ENCODE measurements around the gene MYO1D. TPM values are rescaled to one million over a fixed set of nuclear protein-coding genes. Genes with fewer than 3 reads are reported as not detected.

MYO1D gene
- total RNA-seq, 1 experiment from 2014 or later = 35.7 TPM

DNA sequence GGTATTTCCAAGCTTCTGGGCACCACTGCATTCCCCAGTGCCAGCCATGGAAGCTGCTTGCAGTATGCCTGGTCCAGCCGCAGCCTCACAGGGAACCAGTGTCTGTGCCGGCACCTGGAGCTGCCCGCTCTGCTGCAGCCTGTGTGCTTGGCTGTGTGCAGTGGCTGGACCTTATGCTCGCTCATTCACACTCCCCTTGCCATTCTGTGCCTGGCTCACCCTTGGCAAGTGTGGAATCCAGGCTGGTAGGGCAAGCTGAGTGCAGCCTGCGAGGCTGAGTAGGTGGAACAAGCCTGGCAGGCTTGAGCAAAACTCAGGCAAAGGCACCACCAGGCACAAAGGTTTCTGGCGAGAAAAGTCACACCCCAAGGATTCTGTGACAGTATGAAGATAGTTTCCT, 144.0 kb downstream of the MYO1D start:
- ATAC-seq (no peak), DNase-seq (ENCODE audit: low read depth, low spot score) (no peak)
- H4K20me1 ChIP-seq (ENCODE audit: insufficient read depth) = no peaks in the 10 kb centered on the region
- no peak overlapping the region for H3K27ac ChIP-seq (ENCODE audit: low read depth, low read length)
- ChIA-PET RAD21 (ENCODE audit: low non-redundant PET in 1 of 2, low total read pairs in 2 of 2, uncharacterized antibody in 2 of 2, unreplicated experiment in 2 of 2) (interaction anchor here in 1 of 2 experiments (0.5 kb wide), 1 partner anchor 9 kb away, joined by 3 read pairs; no protein-coding TSS in a partner anchor), POLR2A (no interaction called here), CTCF (no interaction called here)
- TF ChIP-seq JUND (IDR thresholded peaks at IDR 0.05) (no peak), FOSL1 (IDR thresholded peaks at IDR 0.05; ENCODE audit: low read depth) (no peak), CEBPB (IDR thresholded peaks at IDR 0.05; ENCODE audit: low read depth) (no peak), CBX3 (IDR thresholded peaks at IDR 0.05; ENCODE audit: low read depth) (no peak), SRF (IDR thresholded peaks at IDR 0.05; ENCODE audit: low read depth) (no peak), ELF1 (IDR thresholded peaks at IDR 0.05; ENCODE audit: borderline replicate concordance, low read depth) (no peak), EZH2phosphoT487 (IDR thresholded peaks at IDR 0.05; ENCODE audit: borderline replicate concordance) (no peak), TCF7L2 (IDR thresholded peaks at IDR 0.05; ENCODE audit: borderline replicate concordance, extremely low read depth, insufficient read depth, insufficient read length) (no peak), EZH2 (IDR thresholded peaks at IDR 0.05) (no peak), SP1 (IDR thresholded peaks at IDR 0.05; ENCODE audit: low read depth) (no peak), YY1 (IDR thresholded peaks at IDR 0.05; ENCODE audit: extremely low read depth, insufficient replicate concordance, low read depth, low read length) (no peak), RAD21 (IDR thresholded peaks at IDR 0.05; ENCODE audit: low read depth) (no peak), POLR2AphosphoS5 (IDR thresholded peaks at IDR 0.05; ENCODE audit: low read depth, low read length) (no peak), POLR2A (IDR thresholded peaks at IDR 0.05; ENCODE audit: borderline replicate concordance, extremely low read depth, insufficient read depth, insufficient read length) (no peak), SIN3A (IDR thresholded peaks at IDR 0.05; ENCODE audit: low read depth) (no peak)
- TF ChIP-seq, protein P1, sequence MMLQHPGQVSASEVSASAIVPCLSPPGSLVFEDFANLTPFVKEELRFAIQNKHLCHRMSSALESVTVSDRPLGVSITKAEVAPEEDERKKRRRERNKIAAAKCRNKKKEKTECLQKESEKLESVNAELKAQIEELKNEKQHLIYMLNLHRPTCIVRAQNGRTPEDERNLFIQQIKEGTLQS (IDR thresholded peaks at IDR 0.05) = no peak
- TF ChIP-seq, protein P2, sequence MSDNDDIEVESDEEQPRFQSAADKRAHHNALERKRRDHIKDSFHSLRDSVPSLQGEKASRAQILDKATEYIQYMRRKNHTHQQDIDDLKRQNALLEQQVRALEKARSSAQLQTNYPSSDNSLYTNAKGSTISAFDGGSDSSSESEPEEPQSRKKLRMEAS (IDR thresholded peaks at IDR 0.05) = no peak
- TF ChIP-seq, protein P3, sequence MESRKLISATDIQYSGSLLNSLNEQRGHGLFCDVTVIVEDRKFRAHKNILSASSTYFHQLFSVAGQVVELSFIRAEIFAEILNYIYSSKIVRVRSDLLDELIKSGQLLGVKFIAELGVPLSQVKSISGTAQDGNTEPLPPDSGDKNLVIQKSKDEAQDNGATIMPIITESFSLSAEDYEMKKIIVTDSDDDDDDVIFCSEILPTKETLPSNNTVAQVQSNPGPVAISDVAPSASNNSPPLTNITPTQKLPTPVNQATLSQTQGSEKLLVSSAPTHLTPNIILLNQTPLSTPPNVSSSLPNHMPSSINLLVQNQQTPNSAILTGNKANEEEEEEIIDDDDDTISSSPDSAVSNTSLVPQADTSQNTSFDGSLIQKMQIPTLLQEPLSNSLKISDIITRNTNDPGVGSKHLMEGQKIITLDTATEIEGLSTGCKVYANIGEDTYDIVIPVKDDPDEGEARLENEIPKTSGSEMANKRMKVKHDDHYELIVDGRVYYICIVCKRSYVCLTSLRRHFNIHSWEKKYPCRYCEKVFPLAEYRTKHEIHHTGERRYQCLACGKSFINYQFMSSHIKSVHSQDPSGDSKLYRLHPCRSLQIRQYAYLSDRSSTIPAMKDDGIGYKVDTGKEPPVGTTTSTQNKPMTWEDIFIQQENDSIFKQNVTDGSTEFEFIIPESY (IDR thresholded peaks at IDR 0.05; ENCODE audit: extremely low read depth, insufficient replicate concordance, low read length) = no peak
- TF ChIP-seq, protein P4, sequence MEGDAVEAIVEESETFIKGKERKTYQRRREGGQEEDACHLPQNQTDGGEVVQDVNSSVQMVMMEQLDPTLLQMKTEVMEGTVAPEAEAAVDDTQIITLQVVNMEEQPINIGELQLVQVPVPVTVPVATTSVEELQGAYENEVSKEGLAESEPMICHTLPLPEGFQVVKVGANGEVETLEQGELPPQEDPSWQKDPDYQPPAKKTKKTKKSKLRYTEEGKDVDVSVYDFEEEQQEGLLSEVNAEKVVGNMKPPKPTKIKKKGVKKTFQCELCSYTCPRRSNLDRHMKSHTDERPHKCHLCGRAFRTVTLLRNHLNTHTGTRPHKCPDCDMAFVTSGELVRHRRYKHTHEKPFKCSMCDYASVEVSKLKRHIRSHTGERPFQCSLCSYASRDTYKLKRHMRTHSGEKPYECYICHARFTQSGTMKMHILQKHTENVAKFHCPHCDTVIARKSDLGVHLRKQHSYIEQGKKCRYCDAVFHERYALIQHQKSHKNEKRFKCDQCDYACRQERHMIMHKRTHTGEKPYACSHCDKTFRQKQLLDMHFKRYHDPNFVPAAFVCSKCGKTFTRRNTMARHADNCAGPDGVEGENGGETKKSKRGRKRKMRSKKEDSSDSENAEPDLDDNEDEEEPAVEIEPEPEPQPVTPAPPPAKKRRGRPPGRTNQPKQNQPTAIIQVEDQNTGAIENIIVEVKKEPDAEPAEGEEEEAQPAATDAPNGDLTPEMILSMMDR (IDR thresholded peaks at IDR 0.05 in 2 of 3, conservative IDR thresholded peaks at IDR 0.05 in 1 of 3; ENCODE audit: borderline replicate concordance in 1 of 3, insufficient read depth in 1 of 3, low read depth in 2 of 3, low read length in 2 of 3) = no peak
- TF ChIP-seq, protein P5, sequence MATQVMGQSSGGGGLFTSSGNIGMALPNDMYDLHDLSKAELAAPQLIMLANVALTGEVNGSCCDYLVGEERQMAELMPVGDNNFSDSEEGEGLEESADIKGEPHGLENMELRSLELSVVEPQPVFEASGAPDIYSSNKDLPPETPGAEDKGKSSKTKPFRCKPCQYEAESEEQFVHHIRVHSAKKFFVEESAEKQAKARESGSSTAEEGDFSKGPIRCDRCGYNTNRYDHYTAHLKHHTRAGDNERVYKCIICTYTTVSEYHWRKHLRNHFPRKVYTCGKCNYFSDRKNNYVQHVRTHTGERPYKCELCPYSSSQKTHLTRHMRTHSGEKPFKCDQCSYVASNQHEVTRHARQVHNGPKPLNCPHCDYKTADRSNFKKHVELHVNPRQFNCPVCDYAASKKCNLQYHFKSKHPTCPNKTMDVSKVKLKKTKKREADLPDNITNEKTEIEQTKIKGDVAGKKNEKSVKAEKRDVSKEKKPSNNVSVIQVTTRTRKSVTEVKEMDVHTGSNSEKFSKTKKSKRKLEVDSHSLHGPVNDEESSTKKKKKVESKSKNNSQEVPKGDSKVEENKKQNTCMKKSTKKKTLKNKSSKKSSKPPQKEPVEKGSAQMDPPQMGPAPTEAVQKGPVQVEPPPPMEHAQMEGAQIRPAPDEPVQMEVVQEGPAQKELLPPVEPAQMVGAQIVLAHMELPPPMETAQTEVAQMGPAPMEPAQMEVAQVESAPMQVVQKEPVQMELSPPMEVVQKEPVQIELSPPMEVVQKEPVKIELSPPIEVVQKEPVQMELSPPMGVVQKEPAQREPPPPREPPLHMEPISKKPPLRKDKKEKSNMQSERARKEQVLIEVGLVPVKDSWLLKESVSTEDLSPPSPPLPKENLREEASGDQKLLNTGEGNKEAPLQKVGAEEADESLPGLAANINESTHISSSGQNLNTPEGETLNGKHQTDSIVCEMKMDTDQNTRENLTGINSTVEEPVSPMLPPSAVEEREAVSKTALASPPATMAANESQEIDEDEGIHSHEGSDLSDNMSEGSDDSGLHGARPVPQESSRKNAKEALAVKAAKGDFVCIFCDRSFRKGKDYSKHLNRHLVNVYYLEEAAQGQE (IDR thresholded peaks at IDR 0.05; ENCODE audit: low read depth) = no peak
- no TSS peak for BruUV-seq (replicated peaks)
- no peak overlapping the region for H2AFZ ChIP-seq (ENCODE audit: low read depth, low read length, poor library complexity, severe bottlenecking)
- H3K4me1 ChIP-seq (ENCODE audit: control insufficient read depth in 1 of 2, insufficient read depth in 2 of 2, low read length in 2 of 2) = no peaks in the 10 kb centered on the region
- intact Hi-C loops (cut with micrococcal nuclease) = no loop called here
- no peak overlapping the region for H3K4me2 ChIP-seq (ENCODE audit: low read length)
- H3K36me3 ChIP-seq (ENCODE audit: control insufficient read depth in 1 of 2, insufficient read depth in 2 of 2, low read length in 2 of 2) = no peaks in the 10 kb centered on the region
- H3K4me3 ChIP-seq (replicated peaks in 1 of 2; ENCODE audit: low read depth in 1 of 2, low read length in 2 of 2) = no peak overlapping the region
- H3K9me2 ChIP-seq (ENCODE audit: insufficient read depth) = no peaks in the 10 kb centered on the region
- H3K27me3 ChIP-seq (ENCODE audit: insufficient read depth, low read length) = no peaks in the 10 kb centered on the region
- no peak overlapping the region for H3K9ac ChIP-seq (ENCODE audit: low read length)
- H3K9me3 ChIP-seq (ENCODE audit: control insufficient read depth in 1 of 2, insufficient read depth in 1 of 2, low read depth in 1 of 2, low read length in 2 of 2) = no peaks in the 10 kb centered on the region
- H3K79me2 ChIP-seq (ENCODE audit: insufficient read depth, low read length) = no peaks in the 10 kb centered on the region

Data from HCT116 (cell line).